Ishikawa (cell line): ENCODE results near the gene FAT4.

Experiments
- CEBPB ChIP-seq: IDR thresholded peaks from 2 replicates; pipeline ENCODE4 v1.6.1; 2012
- CREB1 ChIP-seq: IDR thresholded peaks from 2 replicates; pipeline ENCODE4 v1.6.1; 2012; ENCODE audit warnings: low read depth
- EGR1 ChIP-seq: IDR thresholded peaks from 2 replicates; pipeline ENCODE4 v1.6.1; 2012
- EP300 ChIP-seq: IDR thresholded peaks from 2 replicates; pipeline ENCODE4 v1.6.1; 2012; ENCODE audit warnings: borderline replicate concordance
- FOXM1 ChIP-seq: IDR thresholded peaks from 2 replicates; pipeline ENCODE4 v1.6.1; 2012; ENCODE audit warnings: low read depth, borderline replicate concordance
- MAX ChIP-seq: IDR thresholded peaks from 2 replicates; pipeline ENCODE4 v1.6.1; 2012
- NFIC ChIP-seq: IDR thresholded peaks from 2 replicates; pipeline ENCODE4 v1.6.1; 2012
- RAD21 ChIP-seq: IDR thresholded peaks from 2 replicates; pipeline ENCODE4 v1.6.1; 2012; ENCODE audit warnings: low read depth
- REST ChIP-seq: IDR thresholded peaks from 2 replicates; pipeline ENCODE4 v1.6.1; 2012; ENCODE audit warnings: low read depth, mild to moderate bottlenecking
- TAF1 ChIP-seq: IDR thresholded peaks from 2 replicates; pipeline ENCODE4 v1.6.1; 2012; ENCODE audit warnings: low read depth, mild to moderate bottlenecking
- TCF12 ChIP-seq: IDR thresholded peaks from 2 replicates; pipeline ENCODE4 v1.6.1; 2012; ENCODE audit warnings: low read depth
- TEAD4 ChIP-seq: IDR thresholded peaks from 2 replicates; pipeline ENCODE4 v1.6.1; 2012
- USF1 ChIP-seq: IDR thresholded peaks from 2 replicates; pipeline ENCODE4 v1.6.1; 2012
- YY1 ChIP-seq: IDR thresholded peaks from 2 replicates; pipeline ENCODE4 v1.6.1; 2012; ENCODE audit warnings: low read depth
- ZBTB7A ChIP-seq: IDR thresholded peaks from 2 replicates; pipeline ENCODE4 v1.6.1; 2012; ENCODE audit warnings: low read depth

Gene FAT4

GRCh38 chr4:125303058-125303457, 11.7 kb upstream of the FAT4 start:
- no peak for TF ChIP-seq TEAD4
- TF ChIP-seq NFIC, result no peak

GRCh38 chr4:125303821-125304220, 10.9 kb upstream of the FAT4 start:
- TF ChIP-seq NFIC (no peak), CREB1 (no peak)

- no peak for TF ChIP-seq REST
- TF ChIP-seq FOXM1, result no peak
- no peak for TF ChIP-seq RAD21
- no peak for TF ChIP-seq EP300
- no peak for TF ChIP-seq TAF1
- TF ChIP-seq MAX, result no peak
- TF ChIP-seq USF1, result no peak
- no peak for TF ChIP-seq CEBPB
- no peak for TF ChIP-seq YY1
- TF ChIP-seq TCF12, result no peak
- TF ChIP-seq TEAD4, result no peak
- TF ChIP-seq CREB1, result no peak
- TF ChIP-seq NFIC, result no peak
- no peak for TF ChIP-seq EGR1
- TF ChIP-seq ZBTB7A, result no peak
Measured at GRCh38 chr4:125306112-125306511, 8.6 kb upstream of the FAT4 start.

GRCh38 chr4:125306533-125306932, 8.2 kb upstream of the FAT4 start:
- TF ChIP-seq REST, result no peak
- TF ChIP-seq EP300, result no peak
- TF ChIP-seq NFIC, result no peak
- TF ChIP-seq CREB1, result no peak
- TF ChIP-seq YY1, result no peak
- no peak for TF ChIP-seq ZBTB7A
- no peak for TF ChIP-seq TCF12
- no peak for TF ChIP-seq EGR1
- TF ChIP-seq MAX, result no peak
- TF ChIP-seq CEBPB, result no peak
- TF ChIP-seq FOXM1, result no peak
- TF ChIP-seq USF1, result no peak
- no peak for TF ChIP-seq RAD21
- TF ChIP-seq TAF1, result no peak
- TF ChIP-seq TEAD4, result no peak

GRCh38 chr4:125311503-125311902, 3.3 kb upstream of the FAT4 start:
- TF ChIP-seq TAF1 (no peak), EGR1 (no peak), YY1 (no peak), CREB1 (no peak), ZBTB7A (no peak), USF1 (no peak), MAX (no peak), TEAD4 (no peak), FOXM1 (no peak), TCF12 (no peak), EP300 (no peak), RAD21 (no peak), CEBPB (no peak), NFIC (no peak), REST (no peak)
